ENCODE results near the gene BBX.

BBX gene

GRCh38 chr3:107854733-107855132 is 332.0 kb downstream of the BBX start:
- Histone ChIP-seq H3K9me3 (ENCODE audit: control insufficient read depth in 1 of 2, low read length in 2 of 2) (no peaks in the 10 kb centered on the region), H3K27ac (ENCODE audit: low read length) (no peak overlapping the region), H3K4me3 (ENCODE audit: low read depth in 1 of 2, low read length in 2 of 2) (no peak overlapping the region), H3K36me3 (ENCODE audit: control insufficient read depth in 1 of 2, insufficient read depth in 2 of 2, low read length in 2 of 2) (no peaks in the 10 kb centered on the region), H3K4me1 (ENCODE audit: control insufficient read depth in 1 of 2, insufficient read depth in 2 of 2, low read length in 2 of 2) (no peaks in the 10 kb centered on the region), H3K27me3 (ENCODE audit: low read depth, low read length) (no peaks in the 10 kb centered on the region)

GRCh38 chr3:107855710-107856109 is 332.9 kb downstream of the BBX start:
- no peak overlapping the region for H3K4me3 ChIP-seq (ENCODE audit: low read depth in 1 of 2, low read length in 2 of 2)
- H3K27me3 ChIP-seq (ENCODE audit: low read depth, low read length): no peaks in the 10 kb centered on the region
- no peak overlapping the region for H3K27ac ChIP-seq (ENCODE audit: low read length)
- no peaks in the 10 kb centered on the region for H3K36me3 ChIP-seq (ENCODE audit: control insufficient read depth in 1 of 2, insufficient read depth in 2 of 2, low read length in 2 of 2)
- no peaks in the 10 kb centered on the region for H3K4me1 ChIP-seq (ENCODE audit: control insufficient read depth in 1 of 2, insufficient read depth in 2 of 2, low read length in 2 of 2)
- no peaks in the 10 kb centered on the region for H3K9me3 ChIP-seq (ENCODE audit: control insufficient read depth in 1 of 2, low read length in 2 of 2)

GRCh38 chr3:107857854-107858253 is 335.1 kb downstream of the BBX start:
- no peak overlapping the region for H3K27ac ChIP-seq (ENCODE audit: low read length)
- H3K4me1 ChIP-seq (ENCODE audit: control insufficient read depth in 1 of 2, insufficient read depth in 2 of 2, low read length in 2 of 2): no peaks in the 10 kb centered on the region
- no peak overlapping the region for H3K4me3 ChIP-seq (ENCODE audit: low read depth in 1 of 2, low read length in 2 of 2)

GRCh38 chr3:107858876-107859275 is 336.1 kb downstream of the BBX start:
- Histone ChIP-seq H3K27ac (ENCODE audit: low read length) (no peak overlapping the region), H3K27me3 (ENCODE audit: low read depth, low read length) (no peaks in the 10 kb centered on the region), H3K4me3 (ENCODE audit: low read depth in 1 of 2, low read length in 2 of 2) (no peak overlapping the region), H3K4me1 (ENCODE audit: control insufficient read depth in 1 of 2, insufficient read depth in 2 of 2, low read length in 2 of 2) (no peaks in the 10 kb centered on the region), H3K9me3 (ENCODE audit: control insufficient read depth in 1 of 2, low read length in 2 of 2) (no peaks in the 10 kb centered on the region), H3K36me3 (ENCODE audit: control insufficient read depth in 1 of 2, insufficient read depth in 2 of 2, low read length in 2 of 2) (no peaks in the 10 kb centered on the region)

More at GRCh38 chr3:107857854-107858253, 335.1 kb downstream of the BBX start:
- Histone ChIP-seq H3K9me3 (ENCODE audit: control insufficient read depth in 1 of 2, low read length in 2 of 2) (no peaks in the 10 kb centered on the region), H3K27me3 (ENCODE audit: low read depth, low read length) (no peaks in the 10 kb centered on the region), H3K36me3 (ENCODE audit: control insufficient read depth in 1 of 2, insufficient read depth in 2 of 2, low read length in 2 of 2) (no peaks in the 10 kb centered on the region)
